ENCODE results near the gene ARNT2.

ARNT2 gene

GRCh38 chr15:80494756-80495155 lies 90.6 kb downstream of the ARNT2 start:
- in situ Hi-C loops (cut with MboI; ENCODE audit: low pct_unique_long_range_greater_than_20kb, low sequenced_read_pairs, unreplicated experiment) = no loop called here
- DNase-seq (ENCODE audit: low spot score) = no peak
- no peak for TF ChIP-seq CTCF (IDR thresholded peaks at IDR 0.05; ENCODE audit: extremely low read depth, insufficient read depth, missing control alignments)

GRCh38 chr15:80495401-80495942 lies 91.3 kb downstream of the ARNT2 start:
- TF ChIP-seq CTCF (IDR thresholded peaks at IDR 0.05; ENCODE audit: extremely low read depth, insufficient read depth, missing control alignments) = no peak
- DNase-seq (ENCODE audit: low spot score) = no peak
- in situ Hi-C loops (cut with MboI; ENCODE audit: low pct_unique_long_range_greater_than_20kb, low sequenced_read_pairs, unreplicated experiment) = no loop called here

- TF ChIP-seq CTCF (IDR thresholded peaks at IDR 0.05; ENCODE audit: extremely low read depth, insufficient read depth, missing control alignments) = no peak
- DNase-seq (ENCODE audit: low spot score) = no peak
- in situ Hi-C loops (cut with MboI; ENCODE audit: low pct_unique_long_range_greater_than_20kb, low sequenced_read_pairs, unreplicated experiment) = no loop called here
These were observed 91.9 kb downstream of the ARNT2 start for GRCh38 chr15:80496096-80496495.

- in situ Hi-C loops (cut with MboI; ENCODE audit: low pct_unique_long_range_greater_than_20kb, low sequenced_read_pairs, unreplicated experiment) = no loop called here
- DNase-seq (ENCODE audit: low spot score) = no peak
- TF ChIP-seq CTCF (IDR thresholded peaks at IDR 0.05; ENCODE audit: extremely low read depth, insufficient read depth, missing control alignments) = no peak
These were observed 93.0 kb downstream of the ARNT2 start for GRCh38 chr15:80497221-80497620.

- TF ChIP-seq CTCF (IDR thresholded peaks at IDR 0.05; ENCODE audit: extremely low read depth, insufficient read depth, missing control alignments) = no peak
- in situ Hi-C loops (cut with MboI; ENCODE audit: low pct_unique_long_range_greater_than_20kb, low sequenced_read_pairs, unreplicated experiment) = no loop called here
- no peak for DNase-seq (ENCODE audit: low spot score)
These were observed 94.5 kb downstream of the ARNT2 start for GRCh38 chr15:80498652-80499051.

GRCh38 chr15:80500021-80500420 lies 95.8 kb downstream of the ARNT2 start:
- DNase-seq (ENCODE audit: low spot score) = no peak
- TF ChIP-seq CTCF (IDR thresholded peaks at IDR 0.05; ENCODE audit: extremely low read depth, insufficient read depth, missing control alignments) = no peak
- in situ Hi-C loops (cut with MboI; ENCODE audit: low pct_unique_long_range_greater_than_20kb, low sequenced_read_pairs, unreplicated experiment) = no loop called here

GRCh38 chr15:80501476-80501875 lies 97.3 kb downstream of the ARNT2 start:
- in situ Hi-C loops (cut with MboI; ENCODE audit: low pct_unique_long_range_greater_than_20kb, low sequenced_read_pairs, unreplicated experiment) = no loop called here
- TF ChIP-seq CTCF (IDR thresholded peaks at IDR 0.05; ENCODE audit: extremely low read depth, insufficient read depth, missing control alignments) = no peak
- no peak for DNase-seq (ENCODE audit: low spot score)
